ENCODE data around the gene CDH13. TPM values are rescaled to one million over a fixed set of nuclear protein-coding genes. Genes with fewer than 3 reads are reported as not detected.

Gene CDH13
- total and polyA plus RNA-seq, 2 experiments from 2014 or later: 1.2 to 1.5 TPM

DNA sequence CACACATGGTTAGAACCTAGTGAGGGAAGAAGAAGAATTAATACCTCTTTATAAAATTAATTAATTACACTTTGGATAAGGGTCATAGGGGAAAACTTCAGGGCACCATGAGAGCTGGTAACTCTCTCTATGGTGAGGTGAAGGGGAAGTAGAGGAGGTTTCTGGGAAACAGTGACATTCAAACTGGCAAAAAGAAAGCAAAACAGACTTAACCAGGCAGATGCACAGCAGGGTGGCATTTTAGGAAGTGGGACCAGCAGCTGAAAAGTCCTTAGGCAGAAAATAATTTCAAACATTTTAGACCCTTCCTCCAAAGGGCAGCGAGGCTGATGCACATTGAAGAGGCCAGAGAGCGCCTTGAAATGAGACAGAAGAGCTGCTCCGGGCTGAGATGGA lies 157.8 kb downstream of the CDH13 start:
- H2AFZ ChIP-seq: no peak overlapping the region
- TF ChIP-seq EZH2 (IDR thresholded peaks at IDR 0.05; ENCODE audit: borderline replicate concordance) (no peak), EZH2phosphoT487 (IDR thresholded peaks at IDR 0.05; ENCODE audit: low read depth, severe bottlenecking, unreplicated experiment) (no peak)
- TF ChIP-seq, protein P1, sequence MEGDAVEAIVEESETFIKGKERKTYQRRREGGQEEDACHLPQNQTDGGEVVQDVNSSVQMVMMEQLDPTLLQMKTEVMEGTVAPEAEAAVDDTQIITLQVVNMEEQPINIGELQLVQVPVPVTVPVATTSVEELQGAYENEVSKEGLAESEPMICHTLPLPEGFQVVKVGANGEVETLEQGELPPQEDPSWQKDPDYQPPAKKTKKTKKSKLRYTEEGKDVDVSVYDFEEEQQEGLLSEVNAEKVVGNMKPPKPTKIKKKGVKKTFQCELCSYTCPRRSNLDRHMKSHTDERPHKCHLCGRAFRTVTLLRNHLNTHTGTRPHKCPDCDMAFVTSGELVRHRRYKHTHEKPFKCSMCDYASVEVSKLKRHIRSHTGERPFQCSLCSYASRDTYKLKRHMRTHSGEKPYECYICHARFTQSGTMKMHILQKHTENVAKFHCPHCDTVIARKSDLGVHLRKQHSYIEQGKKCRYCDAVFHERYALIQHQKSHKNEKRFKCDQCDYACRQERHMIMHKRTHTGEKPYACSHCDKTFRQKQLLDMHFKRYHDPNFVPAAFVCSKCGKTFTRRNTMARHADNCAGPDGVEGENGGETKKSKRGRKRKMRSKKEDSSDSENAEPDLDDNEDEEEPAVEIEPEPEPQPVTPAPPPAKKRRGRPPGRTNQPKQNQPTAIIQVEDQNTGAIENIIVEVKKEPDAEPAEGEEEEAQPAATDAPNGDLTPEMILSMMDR (IDR thresholded peaks at IDR 0.05; ENCODE audit: poor library complexity): no peak
- no peak overlapping the region for H3K4me3 ChIP-seq
- no peak overlapping the region for H3K4me2 ChIP-seq
- no peaks in the 10 kb centered on the region for H3K9me2 ChIP-seq (replicated peaks; ENCODE audit: insufficient read depth)
- DNase-seq (ENCODE audit: low spot score): no peak
- H3K36me3 ChIP-seq (replicated peaks; ENCODE audit: insufficient read depth, low read depth): no peaks in the 10 kb centered on the region
- no peaks in the 10 kb centered on the region for H3K79me2 ChIP-seq
- H3K9me3 ChIP-seq (ENCODE audit: low read depth): no peaks in the 10 kb centered on the region
- no peaks in the 10 kb centered on the region for H3K4me1 ChIP-seq (ENCODE audit: insufficient read depth)
- 98% methylated on average over 3 of the region's 3 CpGs for WGBS (ENCODE audit: low lambda C conversion rate, missing lambda C conversion rate)
- no peak overlapping the region for H3K27ac ChIP-seq
- peaks cover 8% of the 10 kb centered on the region for H3K27me3 ChIP-seq
- H4K20me1 ChIP-seq (ENCODE audit: insufficient read depth, poor library complexity, severe bottlenecking): no peaks in the 10 kb centered on the region

DNA sequence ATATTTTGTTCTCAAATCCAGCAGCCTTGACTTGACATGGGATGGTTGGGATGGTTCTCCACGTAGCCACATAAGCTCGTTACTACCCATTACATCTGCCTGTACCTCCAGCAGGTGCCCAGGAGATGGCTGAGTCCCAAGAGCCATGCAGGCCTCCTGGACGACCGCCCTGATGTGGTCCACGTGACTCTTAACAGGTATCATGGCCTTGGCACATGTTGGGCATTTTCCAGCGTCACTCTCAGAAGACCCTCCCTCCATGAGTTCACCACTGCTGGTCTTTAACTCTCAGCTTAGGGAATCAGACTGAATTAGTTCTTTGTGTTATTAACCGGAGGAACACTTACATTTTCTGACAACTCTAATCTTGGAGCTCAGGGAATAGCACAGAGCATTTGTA lies 161.5 kb downstream of the CDH13 start:
- Histone ChIP-seq H3K9me2 (replicated peaks; ENCODE audit: insufficient read depth) (no peaks in the 10 kb centered on the region), H3K36me3 (replicated peaks; ENCODE audit: insufficient read depth, low read depth) (no peaks in the 10 kb centered on the region), H3K4me1 (ENCODE audit: insufficient read depth) (no peaks in the 10 kb centered on the region), H3K4me3 (no peak overlapping the region), H3K27me3 (no peaks in the 10 kb centered on the region), H4K20me1 (ENCODE audit: insufficient read depth, poor library complexity, severe bottlenecking) (no peaks in the 10 kb centered on the region), H3K27ac (no peak overlapping the region), H3K4me2 (no peak overlapping the region), H3K9me3 (ENCODE audit: low read depth) (no peaks in the 10 kb centered on the region), H2AFZ (no peak overlapping the region), H3K79me2 (no peaks in the 10 kb centered on the region)
- TF ChIP-seq EZH2phosphoT487 (IDR thresholded peaks at IDR 0.05; ENCODE audit: low read depth, severe bottlenecking, unreplicated experiment): no peak
- TF ChIP-seq EZH2 (IDR thresholded peaks at IDR 0.05; ENCODE audit: borderline replicate concordance): no peak
- TF ChIP-seq, protein P1 (IDR thresholded peaks at IDR 0.05; ENCODE audit: poor library complexity): no peak
- no peak for DNase-seq (ENCODE audit: low spot score)
- 76% methylated on average over 7 of the region's 7 CpGs for WGBS (ENCODE audit: low lambda C conversion rate, missing lambda C conversion rate)

DNA sequence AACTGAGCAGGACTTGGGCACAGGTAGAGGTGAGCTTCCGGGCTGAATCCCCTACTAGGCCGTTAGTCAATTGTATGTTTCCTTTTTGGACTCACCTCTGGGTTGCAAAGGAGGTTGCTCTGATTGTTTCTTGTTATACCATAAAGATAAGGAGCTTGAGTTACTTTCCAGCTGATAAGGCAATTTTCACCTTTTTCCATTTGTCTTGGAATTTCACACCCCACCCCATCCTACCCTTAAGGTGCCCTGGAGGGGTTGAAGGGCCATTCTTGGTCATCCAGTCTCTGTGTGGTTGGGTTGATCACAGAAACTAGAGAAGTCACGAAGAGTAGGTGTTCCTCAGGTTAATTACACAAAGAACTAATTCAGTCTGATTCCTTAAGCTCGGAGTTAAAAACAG lies 162.2 kb downstream of the CDH13 start:
- H3K27ac ChIP-seq: no peak overlapping the region
- H3K79me2 ChIP-seq: no peaks in the 10 kb centered on the region
- no peak for DNase-seq (ENCODE audit: low spot score)
- H2AFZ ChIP-seq: no peak overlapping the region
- no peaks in the 10 kb centered on the region for H3K9me3 ChIP-seq (ENCODE audit: low read depth)
- H3K4me3 ChIP-seq: no peak overlapping the region
- no peak for TF ChIP-seq EZH2 (IDR thresholded peaks at IDR 0.05; ENCODE audit: borderline replicate concordance)
- TF ChIP-seq, protein P1 (IDR thresholded peaks at IDR 0.05; ENCODE audit: poor library complexity): no peak
- no peak for TF ChIP-seq EZH2phosphoT487 (IDR thresholded peaks at IDR 0.05; ENCODE audit: low read depth, severe bottlenecking, unreplicated experiment)
- no peaks in the 10 kb centered on the region for H3K27me3 ChIP-seq
- H3K4me2 ChIP-seq: no peak overlapping the region
- H3K9me2 ChIP-seq (replicated peaks; ENCODE audit: insufficient read depth): no peaks in the 10 kb centered on the region
- no peaks in the 10 kb centered on the region for H4K20me1 ChIP-seq (ENCODE audit: insufficient read depth, poor library complexity, severe bottlenecking)
- no peaks in the 10 kb centered on the region for H3K4me1 ChIP-seq (ENCODE audit: insufficient read depth)
- 64% methylated on average over 4 of the region's 4 CpGs for WGBS (ENCODE audit: low lambda C conversion rate, missing lambda C conversion rate)
- H3K36me3 ChIP-seq (replicated peaks; ENCODE audit: insufficient read depth, low read depth): no peaks in the 10 kb centered on the region

DNA sequence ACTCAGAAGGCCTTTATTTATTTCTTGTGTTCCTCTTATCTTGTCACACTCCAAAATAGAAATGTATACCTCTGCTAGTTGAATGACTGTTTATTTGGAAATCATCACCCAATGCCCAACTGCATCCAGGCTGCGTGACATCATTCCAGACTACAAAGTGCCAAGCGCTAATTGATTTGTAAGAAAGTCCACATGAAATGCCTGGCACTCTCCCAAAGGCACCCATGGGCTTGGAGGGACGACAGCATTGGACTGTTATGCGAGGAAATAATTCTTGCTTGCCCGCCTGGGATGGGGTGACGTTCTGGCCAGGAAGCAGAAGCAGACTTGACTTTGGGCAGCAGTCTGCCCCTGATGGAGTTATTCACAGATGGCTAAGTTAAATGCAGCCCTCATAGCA lies 165.9 kb downstream of the CDH13 start:
- WGBS (ENCODE audit: low lambda C conversion rate, missing lambda C conversion rate): 91% methylated on average over 6 of the region's 6 CpGs
- no peaks in the 10 kb centered on the region for H4K20me1 ChIP-seq (ENCODE audit: insufficient read depth, poor library complexity, severe bottlenecking)

More for the DNA sequence above, 165.9 kb downstream of the CDH13 start:
- no peak overlapping the region for H2AFZ ChIP-seq
- H3K4me3 ChIP-seq: no peak overlapping the region
- no peaks in the 10 kb centered on the region for H3K79me2 ChIP-seq
- H3K4me2 ChIP-seq: no peak overlapping the region
- TF ChIP-seq, protein P1 (IDR thresholded peaks at IDR 0.05; ENCODE audit: poor library complexity): no peak
- TF ChIP-seq EZH2 (IDR thresholded peaks at IDR 0.05; ENCODE audit: borderline replicate concordance): no peak
- no peak for TF ChIP-seq EZH2phosphoT487 (IDR thresholded peaks at IDR 0.05; ENCODE audit: low read depth, severe bottlenecking, unreplicated experiment)
- no peak overlapping the region for H3K27ac ChIP-seq
- no peak for DNase-seq (ENCODE audit: low spot score)
- H3K9me3 ChIP-seq (ENCODE audit: low read depth): no peaks in the 10 kb centered on the region
- no peaks in the 10 kb centered on the region for H3K4me1 ChIP-seq (ENCODE audit: insufficient read depth)
- H3K9me2 ChIP-seq (replicated peaks; ENCODE audit: insufficient read depth): no peaks in the 10 kb centered on the region
- no peaks in the 10 kb centered on the region for H3K27me3 ChIP-seq
- no peaks in the 10 kb centered on the region for H3K36me3 ChIP-seq (replicated peaks; ENCODE audit: insufficient read depth, low read depth)

Data from hepatocyte (in vitro differentiated cells).